Natural killer cell treated with Interleukin-12 subunit alpha and Interleukin-12 subunit beta and Interleukin-15 and Interleukin-18, amount 100 ng/mL, for 72 hours (primary cell): Measurements from ENCODE around the gene ZNF408. TPM values are rescaled to one million over a fixed set of nuclear protein-coding genes. Genes with fewer than 3 reads are reported as not detected.

ENCODE experiments used
- ATAC-seq, 2 donors: fragments of 150-1000 bp; cut with Tn5 transposase in 1 of 2; sonication (Bioruptor Pico), chemical (Tn5 transposase) in 1 of 2; 2 replicates each; pipeline ENCODE4 v1.10.0; 2021
- DNase-seq: peaks from one replicate; pipeline ENCODE4 v3.0.0; 2022; ENCODE audit warnings: low spot score
- H3K27ac Mint-ChIP-seq, 2 donors: 1 replicate in 1 of 2; 2 replicates in 1 of 2; pipeline ENCODE4 v1.8.0; 2022; ENCODE audit warnings: mixed read lengths in 2 of 2, mild to moderate bottlenecking in 1 of 2, moderate library complexity in 1 of 2
- H3K27me3 Mint-ChIP-seq, 2 donors: 1 replicate in 1 of 2; 2 replicates in 1 of 2; pipeline ENCODE4 v1.8.0; 2022; ENCODE audit warnings: mixed read lengths in 2 of 2
- H3K36me3 Mint-ChIP-seq: one replicate; pipeline ENCODE4 v1.8.0; 2022; ENCODE audit warnings: mixed read lengths
- H3K4me1 Mint-ChIP-seq, 2 donors: 1 replicate in 1 of 2; 2 replicates in 1 of 2; pipeline ENCODE4 v1.8.0; 2022; ENCODE audit warnings: low read depth in 2 of 2, mixed read lengths in 2 of 2, mild to moderate bottlenecking in 1 of 2
- H3K4me3 Mint-ChIP-seq: one replicate; pipeline ENCODE4 v1.8.0; 2022; ENCODE audit warnings: mixed read lengths
- H3K9me3 Mint-ChIP-seq: 2 replicates; pipeline ENCODE4 v1.8.0; 2022; ENCODE audit warnings: mixed read lengths
- total RNA-seq, 2 donors: library from RNA; stranded (reverse); gene quantifications; one replicate each; pipeline ENCODE4 v1.2.3, GENCODE V29; 2022

Gene ZNF408
- total RNA-seq, 2 donors from 2014 or later, result 14.4 to 15.0 TPM

DNA sequence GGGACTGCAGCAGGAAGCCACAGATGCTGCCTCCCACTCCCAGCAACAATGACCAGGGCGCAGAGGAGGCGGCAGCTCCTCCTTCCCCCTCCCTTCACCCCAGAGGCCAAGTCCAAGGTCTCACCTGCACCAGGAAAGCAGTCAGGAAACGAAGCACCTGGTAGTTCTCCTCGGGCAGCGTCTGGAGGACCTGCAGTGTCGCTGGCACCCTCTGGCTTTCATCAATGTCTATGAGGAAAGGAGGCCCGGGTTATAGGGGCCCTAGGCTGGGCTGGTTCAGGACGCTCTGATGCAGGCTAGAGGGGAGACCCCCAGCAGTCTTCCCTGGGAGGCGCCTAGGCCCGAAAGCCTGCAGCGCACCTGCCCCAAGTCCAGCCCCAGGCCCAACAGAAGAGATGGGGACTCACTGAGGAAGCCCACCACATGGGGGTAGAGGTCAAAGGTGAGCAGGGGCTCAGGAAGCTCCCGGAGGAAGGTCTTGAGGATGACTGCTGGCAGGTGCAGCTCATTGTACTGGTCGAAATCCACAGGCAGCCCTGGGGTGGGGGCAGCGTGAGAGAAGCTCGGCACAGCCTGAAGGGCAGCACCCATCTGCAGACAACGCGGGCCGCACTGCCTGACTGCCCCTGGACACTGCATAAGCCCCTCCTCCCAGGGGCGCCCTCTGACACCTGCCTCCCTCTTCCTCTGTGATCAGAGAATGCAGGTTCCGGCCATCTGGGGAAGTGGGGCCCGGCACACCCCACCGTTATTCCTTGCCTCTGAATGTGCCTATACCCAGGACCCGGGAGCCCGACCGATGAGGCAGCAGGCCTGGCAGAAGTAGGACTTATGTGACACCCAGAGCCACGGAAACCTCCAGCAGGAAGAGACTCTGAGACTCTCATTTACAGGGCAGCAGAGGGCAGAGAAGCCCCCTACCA is 21.3 kb upstream of the ZNF408 start:
- Mint-ChIP-seq H3K9me3 (no peaks in the 10 kb centered on the region), H3K36me3 (no peaks in the 10 kb centered on the region), H3K27me3 (no peaks in the 10 kb centered on the region), H3K27ac (no peak overlapping the region), H3K4me1 (peaks cover 10 to 21% of the 10 kb centered on the region in 2 donors), H3K4me3 (no peak overlapping the region)
- DNase-seq (no peak), ATAC-seq (no peak)

DNA sequence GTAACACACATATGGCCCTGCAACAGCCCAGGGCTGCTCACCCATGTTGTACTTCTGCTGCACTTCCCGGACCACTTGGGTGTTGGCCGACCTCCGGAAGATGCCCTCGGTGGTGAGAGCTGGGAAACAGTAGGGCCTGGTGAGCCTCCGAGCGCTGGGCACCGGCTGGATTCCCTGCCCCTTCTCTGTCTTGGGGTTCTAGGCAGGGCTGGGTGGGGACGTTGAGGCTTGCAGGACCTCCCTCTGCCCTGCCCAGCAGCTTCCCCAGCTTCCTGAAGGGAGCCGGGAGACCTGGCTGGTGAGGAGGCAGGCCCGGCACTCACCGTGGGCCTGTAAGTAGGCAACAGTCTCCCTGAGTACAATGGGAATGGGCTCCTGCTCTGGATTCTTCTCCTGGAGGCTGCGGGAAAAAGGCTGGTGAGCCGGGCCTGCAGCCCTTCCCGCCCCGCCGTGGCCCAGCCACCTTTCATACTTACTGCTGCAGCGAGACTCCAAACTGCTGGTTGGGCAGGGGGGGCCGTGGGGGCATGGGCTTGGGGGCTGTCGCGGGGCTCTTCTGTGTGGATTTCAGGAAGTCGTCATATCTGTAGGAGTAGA is 20.6 kb upstream of the ZNF408 start:
- no peaks in the 10 kb centered on the region for H3K9me3 Mint-ChIP-seq
- DNase-seq (no peak), ATAC-seq (no peak)
- no peaks in the 10 kb centered on the region for H3K27me3 Mint-ChIP-seq
- H3K4me3 Mint-ChIP-seq, result no peak overlapping the region
- H3K4me1 Mint-ChIP-seq, result peaks cover 5 to 16% of the 10 kb centered on the region in 2 donors
- no peak overlapping the region for H3K27ac Mint-ChIP-seq
- no peaks in the 10 kb centered on the region for H3K36me3 Mint-ChIP-seq

DNA sequence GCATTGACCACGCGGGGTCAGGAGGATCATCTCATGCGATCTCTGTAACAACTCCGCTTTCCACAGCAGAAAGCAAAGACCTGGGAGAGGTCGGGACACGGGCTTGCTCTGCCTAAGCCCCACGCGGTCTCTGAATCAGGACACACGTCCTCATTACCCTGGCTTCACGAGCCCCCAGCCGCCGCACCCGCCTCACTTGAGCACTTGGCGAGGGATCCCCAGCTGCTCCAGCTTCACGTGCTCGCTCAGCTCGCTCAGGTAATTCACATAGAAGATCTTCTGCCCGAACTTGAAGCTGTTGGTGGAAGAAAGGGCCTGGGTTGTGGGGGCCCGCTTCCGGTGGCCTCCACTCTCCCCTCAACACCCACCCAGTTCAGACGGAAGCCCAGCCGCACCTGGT is 20.0 kb upstream of the ZNF408 start:
- Mint-ChIP-seq H3K27me3 (no peaks in the 10 kb centered on the region), H3K9me3 (no peaks in the 10 kb centered on the region), H3K27ac (no peak overlapping the region), H3K4me3 (no peak overlapping the region), H3K4me1 (peaks cover 5 to 13% of the 10 kb centered on the region in 2 donors), H3K36me3 (no peaks in the 10 kb centered on the region)
- no peak for ATAC-seq
- DNase-seq, result no peak

DNA sequence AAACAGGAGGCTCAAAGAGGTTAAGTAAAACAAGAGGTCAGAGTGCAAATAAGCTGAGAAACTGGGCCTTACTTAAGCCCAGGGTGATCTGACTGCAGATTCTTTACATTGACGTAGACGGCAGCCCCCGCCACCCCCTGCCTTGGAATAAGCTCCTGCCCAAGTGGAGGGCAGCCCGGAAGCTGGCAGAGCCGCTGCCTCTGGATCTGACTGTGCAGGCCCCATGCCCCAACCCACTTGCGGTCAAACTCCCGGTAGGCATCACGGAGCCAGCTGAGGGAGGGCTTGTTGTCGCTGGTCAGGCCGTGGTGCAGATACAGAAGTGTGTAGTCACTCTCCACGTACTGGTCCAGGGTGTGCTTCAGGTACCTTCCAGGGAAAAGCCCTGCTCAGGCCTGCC is 19.0 kb upstream of the ZNF408 start:
- ATAC-seq (no peak), DNase-seq (no peak)
- no peaks in the 10 kb centered on the region for H3K36me3 Mint-ChIP-seq
- H3K4me1 Mint-ChIP-seq, result peaks cover 3 to 8% of the 10 kb centered on the region in 2 donors
- no peaks in the 10 kb centered on the region for H3K9me3 Mint-ChIP-seq
- H3K27me3 Mint-ChIP-seq, result no peaks in the 10 kb centered on the region
- H3K4me3 Mint-ChIP-seq, result no peak overlapping the region
- no peak overlapping the region for H3K27ac Mint-ChIP-seq

DNA sequence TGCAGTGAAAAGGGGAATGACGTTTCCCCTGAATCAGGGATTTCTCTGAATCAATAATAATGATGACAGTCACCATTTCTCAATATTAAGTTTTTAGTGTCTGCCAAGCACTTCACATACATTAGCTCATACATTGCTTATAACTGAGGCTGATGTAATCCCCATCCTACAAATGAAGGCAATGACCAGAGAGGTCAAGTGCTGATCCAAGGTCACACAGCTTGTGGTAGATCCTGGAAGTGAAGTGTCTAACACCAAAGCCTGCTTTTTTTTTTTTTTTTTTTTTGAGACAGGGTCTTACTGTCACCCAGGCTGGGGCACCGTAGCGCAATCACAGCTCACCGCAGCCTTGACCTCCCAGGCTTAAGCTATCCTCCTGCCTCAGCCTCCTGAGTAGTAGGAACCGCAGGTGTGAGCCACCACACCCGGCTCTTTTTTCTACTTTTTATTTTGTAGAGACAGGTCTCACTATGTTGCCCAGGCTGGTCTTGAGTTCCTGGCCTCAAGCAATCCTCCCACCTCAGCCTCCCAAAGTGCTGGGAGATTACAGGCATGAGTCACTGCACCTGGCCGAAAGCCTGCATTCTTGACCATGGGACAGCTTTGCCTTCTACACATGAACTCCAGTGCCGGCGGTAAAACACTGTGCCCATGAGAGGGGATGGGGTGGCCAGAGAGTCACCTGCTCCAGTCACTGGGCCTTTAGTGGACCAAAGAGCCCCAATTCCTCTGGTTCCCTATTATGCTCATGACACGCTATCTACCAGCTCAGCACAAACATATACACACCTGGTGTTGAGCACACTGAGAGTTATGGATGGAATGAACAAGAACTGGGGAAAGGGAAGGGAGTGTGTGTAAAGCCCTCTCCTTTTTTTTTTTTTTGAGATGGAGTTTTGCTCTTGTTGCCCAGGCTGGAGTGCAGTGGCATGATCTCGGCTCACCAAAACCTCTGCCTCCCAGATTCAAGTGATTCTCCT is 17.8 kb upstream of the ZNF408 start:
- Mint-ChIP-seq H3K4me3 (no peak overlapping the region), H3K36me3 (no peaks in the 10 kb centered on the region), H3K9me3 (no peaks in the 10 kb centered on the region), H3K27me3 (no peaks in the 10 kb centered on the region), H3K4me1 (peaks cover 0 to 5% of the 10 kb centered on the region in 2 donors), H3K27ac (peak overlapping the region in 1 of 2 donors; percentile 12)
- ATAC-seq (no peak), DNase-seq (no peak)

DNA sequence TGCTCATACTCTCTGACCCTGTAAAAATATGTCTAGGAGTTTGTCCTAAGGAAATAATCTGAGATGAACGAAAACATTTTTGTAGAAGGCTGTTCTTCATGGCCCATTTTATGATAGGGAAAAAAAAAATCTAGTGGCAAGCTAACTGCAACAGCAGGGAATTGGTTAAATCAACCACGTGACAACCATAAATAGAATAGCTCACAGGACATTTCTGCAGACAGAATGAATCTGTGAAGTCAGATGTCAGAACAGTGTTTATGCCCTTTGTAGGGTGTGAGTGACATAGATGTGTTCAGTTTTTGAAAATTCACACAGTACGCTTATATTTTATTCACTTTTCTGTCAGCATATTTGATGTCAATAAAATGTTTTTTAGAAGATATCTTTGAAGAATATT is 16.5 kb upstream of the ZNF408 start:
- no peaks in the 10 kb centered on the region for H3K9me3 Mint-ChIP-seq
- peaks cover 0 to 6% of the 10 kb centered on the region in 2 donors for H3K4me1 Mint-ChIP-seq
- no peak overlapping the region for H3K4me3 Mint-ChIP-seq
- no peak for ATAC-seq
- no peak for DNase-seq
- no peaks in the 10 kb centered on the region for H3K36me3 Mint-ChIP-seq
- H3K27me3 Mint-ChIP-seq, result no peaks in the 10 kb centered on the region
- no peak overlapping the region for H3K27ac Mint-ChIP-seq

DNA sequence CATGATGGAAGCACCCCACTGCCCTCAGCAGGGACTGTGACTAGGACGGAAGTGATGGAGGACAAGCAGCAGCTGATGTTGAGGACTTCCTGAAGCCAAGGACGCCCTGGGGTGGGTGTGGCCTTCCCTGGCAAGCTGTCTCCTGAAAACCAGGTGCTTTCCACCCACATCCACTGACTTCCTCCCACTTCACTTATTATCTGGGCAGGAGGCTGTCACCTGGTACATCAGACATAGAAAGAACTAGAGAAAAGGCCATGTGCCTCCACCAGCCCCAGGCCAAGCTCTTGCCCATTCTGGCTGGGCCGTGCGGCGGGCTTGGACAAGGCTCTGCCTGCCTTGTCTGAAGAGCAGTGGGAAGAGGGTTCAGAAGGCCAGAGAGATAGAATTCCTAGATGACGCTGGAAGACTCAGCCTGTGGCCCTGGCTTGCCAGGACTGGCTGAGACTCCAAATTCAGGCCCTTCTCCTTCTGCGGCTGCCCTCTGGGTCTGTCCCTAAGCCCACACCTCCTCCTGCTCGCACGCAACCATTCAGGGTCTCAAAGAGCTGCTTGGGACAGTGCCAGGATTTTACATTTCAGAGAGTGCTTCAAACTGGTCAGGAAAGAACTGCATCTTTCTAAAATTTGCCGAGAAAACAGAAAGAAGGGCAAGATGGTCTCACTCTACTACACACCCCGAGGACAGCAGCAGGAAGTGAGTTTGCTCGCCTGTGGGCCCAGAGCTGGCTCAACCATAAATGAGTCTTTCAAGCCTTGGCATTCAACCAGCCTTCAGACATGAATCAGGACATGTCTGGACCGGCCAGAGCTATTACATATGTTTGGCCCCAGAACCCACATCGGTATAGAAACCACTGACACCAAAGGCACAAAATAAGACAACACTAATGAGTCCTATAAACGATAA is 13.7 kb upstream of the ZNF408 start:
- no peaks in the 10 kb centered on the region for H3K27me3 Mint-ChIP-seq

DNA sequence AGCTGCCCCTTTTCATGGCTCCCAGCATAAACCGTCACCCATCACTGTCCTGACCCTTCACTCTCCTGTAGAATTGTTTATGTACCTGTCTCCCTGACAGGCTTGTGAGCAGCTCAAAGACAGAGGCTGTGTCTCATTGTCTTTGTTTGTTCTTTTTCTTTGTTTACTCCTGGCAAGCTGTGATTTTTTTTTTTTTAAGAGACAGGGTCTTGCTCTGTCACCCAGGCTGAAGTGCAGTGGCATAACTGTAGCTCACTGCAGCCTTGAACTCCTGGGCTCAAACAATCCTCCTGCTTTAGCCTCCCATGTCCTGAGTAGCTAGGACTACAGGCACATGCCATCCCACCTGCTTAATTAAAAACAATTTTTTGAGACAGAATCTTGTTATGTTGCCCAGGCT is 10.1 kb upstream of the ZNF408 start:
- no peaks in the 10 kb centered on the region for H3K36me3 Mint-ChIP-seq
- H3K27me3 Mint-ChIP-seq, result no peaks in the 10 kb centered on the region
- H3K4me1 Mint-ChIP-seq, result peaks cover 9 to 12% of the 10 kb centered on the region in 2 donors
- no peaks in the 10 kb centered on the region for H3K9me3 Mint-ChIP-seq
- H3K4me3 Mint-ChIP-seq, result no peak overlapping the region
- no peak for ATAC-seq
- no peak for DNase-seq
- H3K27ac Mint-ChIP-seq, result peak overlapping the region in 1 of 2 donors; percentile 30

More for the DNA sequence above, 13.7 kb upstream of the ZNF408 start:
- ATAC-seq (no peak), DNase-seq (no peak)
- Mint-ChIP-seq H3K27ac (peak overlapping the region; percentile 10 to 27), H3K4me3 (no peak overlapping the region), H3K9me3 (no peaks in the 10 kb centered on the region), H3K36me3 (no peaks in the 10 kb centered on the region), H3K4me1 (peaks cover 5 to 6% of the 10 kb centered on the region in 2 donors)

DNA sequence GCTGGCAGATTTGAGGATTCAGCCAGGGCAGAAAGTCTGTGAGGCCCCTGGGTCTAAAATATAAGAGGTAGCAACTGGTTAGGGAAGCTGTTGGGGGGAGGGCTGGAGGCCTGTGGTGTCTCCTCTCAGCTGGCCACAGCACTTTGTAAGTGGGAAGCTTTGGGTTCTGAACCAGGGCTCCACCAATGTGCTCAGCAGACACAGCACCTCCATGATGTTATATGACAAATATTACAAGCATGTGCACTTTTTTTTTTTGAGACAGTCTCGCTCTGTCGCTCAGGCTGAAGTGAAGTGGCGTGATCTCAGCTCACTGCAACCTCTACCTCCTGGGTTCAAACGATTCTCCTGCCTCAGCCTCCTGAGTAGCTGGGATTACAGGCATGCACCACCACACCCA is 8.4 kb upstream of the ZNF408 start:
- H3K4me3 Mint-ChIP-seq, result no peak overlapping the region
- H3K4me1 Mint-ChIP-seq, result peaks cover 11 to 19% of the 10 kb centered on the region in 2 donors
- ATAC-seq (no peak), DNase-seq (no peak)
- H3K36me3 Mint-ChIP-seq, result no peaks in the 10 kb centered on the region
- H3K27me3 Mint-ChIP-seq, result no peaks in the 10 kb centered on the region
- no peak overlapping the region for H3K27ac Mint-ChIP-seq
- H3K9me3 Mint-ChIP-seq, result no peaks in the 10 kb centered on the region

DNA sequence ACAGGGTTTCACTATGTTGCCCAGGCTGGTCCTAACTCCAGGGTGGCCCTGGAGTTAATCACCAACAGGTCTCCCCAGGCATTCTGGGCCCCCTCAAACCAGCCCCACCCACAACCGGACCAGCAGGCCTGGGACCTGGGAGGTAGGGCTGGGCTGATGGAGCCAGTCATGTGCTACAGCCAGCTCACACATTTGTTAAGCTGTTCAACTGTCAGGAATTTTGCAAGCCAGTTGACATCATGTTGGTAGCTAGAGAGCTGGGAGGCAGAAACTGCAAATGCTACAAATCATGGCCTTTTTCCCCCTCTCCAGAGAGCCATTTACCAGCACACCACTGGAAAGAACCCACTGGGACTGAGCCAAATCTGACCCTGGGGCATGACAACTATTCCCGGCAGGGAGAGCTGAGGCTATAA is 7.2 kb upstream of the ZNF408 start:
- DNase-seq, result no peak
- Mint-ChIP-seq H3K4me3 (no peak overlapping the region), H3K4me1 (peaks cover 18 to 26% of the 10 kb centered on the region in 2 donors), H3K36me3 (no peaks in the 10 kb centered on the region), H3K9me3 (no peaks in the 10 kb centered on the region), H3K27ac (peak overlapping the region in 1 of 2 donors; percentile 80), H3K27me3 (no peaks in the 10 kb centered on the region)
- ATAC-seq, result no peak

DNA sequence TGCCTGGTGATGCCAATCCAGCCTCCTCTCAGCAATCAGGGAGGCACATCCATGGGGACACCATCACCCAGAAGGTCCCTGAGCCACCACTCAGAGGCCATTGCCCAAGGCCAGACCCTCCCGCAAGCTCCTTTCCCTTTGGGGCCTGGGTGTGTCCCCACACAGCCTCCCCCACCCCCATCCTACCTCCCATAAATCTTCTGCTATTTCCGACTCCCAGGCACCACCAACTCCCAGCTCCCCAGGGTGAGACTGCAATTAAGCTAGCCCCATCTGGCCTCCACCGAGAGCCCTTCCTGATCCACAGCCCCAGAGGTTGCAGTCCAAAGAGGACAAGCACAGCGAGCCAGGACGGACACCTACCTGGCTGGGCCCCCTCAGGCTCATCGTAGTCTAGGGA is 6.8 kb upstream of the ZNF408 start:
- ATAC-seq, result no peak
- H3K27ac Mint-ChIP-seq, result peak overlapping the region in 1 of 2 donors; percentile 80
- H3K4me1 Mint-ChIP-seq, result peaks cover 21 to 25% of the 10 kb centered on the region in 2 donors
- DNase-seq, result no peak
- H3K36me3 Mint-ChIP-seq, result no peaks in the 10 kb centered on the region
- H3K27me3 Mint-ChIP-seq, result no peaks in the 10 kb centered on the region
- H3K4me3 Mint-ChIP-seq, result no peak overlapping the region
- H3K9me3 Mint-ChIP-seq, result no peaks in the 10 kb centered on the region

DNA sequence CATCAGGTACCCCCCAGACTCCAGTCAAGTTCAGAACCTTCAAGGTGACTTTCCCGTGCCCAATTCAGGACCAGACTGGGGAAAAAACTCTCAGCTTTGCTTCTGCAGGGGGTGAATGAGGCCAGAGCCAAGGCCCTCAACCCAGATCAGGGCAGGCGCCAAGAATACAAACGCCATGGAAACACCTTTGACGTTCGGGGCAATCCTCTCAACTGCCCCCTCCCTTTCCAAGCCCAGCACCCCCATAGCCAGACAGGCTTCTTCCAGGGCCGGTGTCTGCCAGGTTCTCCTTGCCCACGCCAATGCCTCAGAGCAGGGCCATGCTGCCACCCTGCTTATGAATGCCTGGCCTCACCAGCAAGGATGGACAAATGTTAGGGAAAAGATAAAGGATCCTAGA is 6.2 kb upstream of the ZNF408 start:
- no peaks in the 10 kb centered on the region for H3K9me3 Mint-ChIP-seq
- H3K4me3 Mint-ChIP-seq, result no peak overlapping the region
- H3K27me3 Mint-ChIP-seq, result no peaks in the 10 kb centered on the region
- ATAC-seq (no peak), DNase-seq (no peak)
- peak overlapping the region in 1 of 2 donors; percentile 80 for H3K27ac Mint-ChIP-seq
- peaks cover 23 to 26% of the 10 kb centered on the region in 2 donors for H3K4me1 Mint-ChIP-seq
- H3K36me3 Mint-ChIP-seq, result no peaks in the 10 kb centered on the region
